ENCODE results near the gene HPCAL1. TPM values are rescaled to one million over a fixed set of nuclear protein-coding genes. Genes with fewer than 3 reads are reported as not detected.

The HPCAL1 gene
- total and polyA plus RNA-seq, 3 experiments from 2014 or later, result 44.1 to 96.3 (median 47.6) TPM

GRCh38 chr2:10329580-10329879, 26.8 kb downstream of the HPCAL1 start:
- Mint-ChIP-seq H3K4me3 (peak overlapping the region; percentile 90 to 93 (median 92)), H3K27me3 (peaks cover 0 to 2% of the 10 kb centered on the region in 2 donors), H3K27ac (peak overlapping the region; percentile 89 to 98 (median 94)), H3K36me3 (peaks cover 0 to 8% (median 0%) of the 10 kb centered on the region in 3 donors), H3K4me1 (peaks cover 80 to 92% (median 81%) of the 10 kb centered on the region in 3 donors), H3K9me3 (no peaks in the 10 kb centered on the region)
- POLR2A ChIA-PET, result interaction anchor here (0.6 to 3.5 kb wide), 5 partner anchors 21 to 1597 kb away, joined by 3 to 52 read pairs (median 6); partner anchors contain the start of gene HPCAL1
- no peaks in the 10 kb centered on the region for H3K9me3 ChIP-seq (ENCODE audit: low read length)
- peak overlapping the region; percentile 76 for H3K27ac ChIP-seq (ENCODE audit: low read depth, low read length)
- DNase-seq, result no peak
- peak overlapping the region; percentile 86 for H3K4me3 ChIP-seq (ENCODE audit: low read length)
- peaks cover 83% of the 10 kb centered on the region for H3K4me1 ChIP-seq (ENCODE audit: insufficient read depth, low read length)
- peaks cover 4% of the 10 kb centered on the region for H3K36me3 ChIP-seq (ENCODE audit: insufficient read depth, low read length)
- CTCF ChIA-PET, result interaction anchor here (1.0 to 8.9 kb wide), 5 partner anchors 19 to 106 kb away, joined by 3 to 87 read pairs (median 7); partner anchors contain the start of gene HPCAL1
- no peaks in the 10 kb centered on the region for H3K27me3 ChIP-seq (ENCODE audit: insufficient read depth, low read length, poor library complexity, severe bottlenecking)

GRCh38 chr2:10329880-10330699, 27.4 kb downstream of the HPCAL1 start:
- Mint-ChIP-seq H3K27me3 (peaks cover 0 to 2% of the 10 kb centered on the region in 2 donors), H3K4me1 (peaks cover 83 to 92% (median 85%) of the 10 kb centered on the region in 3 donors), H3K27ac (peak overlapping the region; percentile 89 to 98 (median 94)), H3K36me3 (peaks cover 0 to 10% (median 2%) of the 10 kb centered on the region in 3 donors), H3K9me3 (no peaks in the 10 kb centered on the region), H3K4me3 (peak overlapping the region; percentile 90 to 93 (median 92))
- H3K4me3 ChIP-seq (ENCODE audit: low read length), result peak overlapping the region; percentile 86
- peak overlapping the region; percentile 76 for H3K27ac ChIP-seq (ENCODE audit: low read depth, low read length)
- no peaks in the 10 kb centered on the region for H3K27me3 ChIP-seq (ENCODE audit: insufficient read depth, low read length, poor library complexity, severe bottlenecking)
- peaks cover 3% of the 10 kb centered on the region for H3K9me3 ChIP-seq (ENCODE audit: low read length)
- ChIA-PET POLR2A (interaction anchor here (0.6 to 3.5 kb wide), 7 partner anchors 22 to 1597 kb away, joined by 3 to 52 read pairs (median 6); partner anchors contain the start of gene HPCAL1), CTCF (interaction anchor here (0.9 to 8.9 kb wide), 6 partner anchors 19 to 117 kb away, joined by 3 to 87 read pairs (median 6); partner anchors contain the start of genes HPCAL1 and ODC1)
- peaks cover 4% of the 10 kb centered on the region for H3K36me3 ChIP-seq (ENCODE audit: insufficient read depth, low read length)
- H3K4me1 ChIP-seq (ENCODE audit: insufficient read depth, low read length), result peaks cover 81% of the 10 kb centered on the region
- DNase-seq, result peak; percentile 16 to 81 (median 60)

GRCh38 chr2:10330700-10331026, 28.0 kb downstream of the HPCAL1 start:
- no peak for DNase-seq
- Histone ChIP-seq H3K4me1 (ENCODE audit: insufficient read depth, low read length) (peaks cover 75% of the 10 kb centered on the region), H3K36me3 (ENCODE audit: insufficient read depth, low read length) (peaks cover 4% of the 10 kb centered on the region), H3K27me3 (ENCODE audit: insufficient read depth, low read length, poor library complexity, severe bottlenecking) (no peaks in the 10 kb centered on the region), H3K4me3 (ENCODE audit: low read length) (peak overlapping the region; percentile 86), H3K9me3 (ENCODE audit: low read length) (peaks cover 5% of the 10 kb centered on the region), H3K27ac (ENCODE audit: low read depth, low read length) (peak overlapping the region; percentile 76)
- POLR2A ChIA-PET, result interaction anchor here (0.9 to 3.5 kb wide), 6 partner anchors 22 to 78 kb away, joined by 3 to 52 read pairs (median 10); partner anchors contain the start of gene HPCAL1
- H3K4me1 Mint-ChIP-seq, result peaks cover 85 to 92% (median 91%) of the 10 kb centered on the region in 3 donors
- peak overlapping the region; percentile 90 to 93 (median 92) for H3K4me3 Mint-ChIP-seq
- no peaks in the 10 kb centered on the region for H3K9me3 Mint-ChIP-seq
- H3K36me3 Mint-ChIP-seq, result peaks cover 0 to 14% (median 8%) of the 10 kb centered on the region in 3 donors
- CTCF ChIA-PET, result interaction anchor here (0.9 to 8.9 kb wide), 5 partner anchors 10 to 117 kb away, joined by 3 to 87 read pairs (median 7); partner anchors contain the start of genes HPCAL1 and ODC1
- H3K27me3 Mint-ChIP-seq, result peaks cover 0 to 2% of the 10 kb centered on the region in 2 donors
- peak overlapping the region; percentile 89 to 98 (median 94) for H3K27ac Mint-ChIP-seq

- H3K36me3 Mint-ChIP-seq, result peaks cover 0 to 14% (median 8%) of the 10 kb centered on the region in 3 donors
- no peaks in the 10 kb centered on the region for H3K9me3 Mint-ChIP-seq
- peaks cover 5% of the 10 kb centered on the region for H3K9me3 ChIP-seq (ENCODE audit: low read length)
- peaks cover 4% of the 10 kb centered on the region for H3K36me3 ChIP-seq (ENCODE audit: insufficient read depth, low read length)
- peaks cover 76% of the 10 kb centered on the region for H3K4me1 ChIP-seq (ENCODE audit: insufficient read depth, low read length)
- H3K4me3 ChIP-seq (ENCODE audit: low read length), result peak overlapping the region; percentile 86
- peaks cover 80 to 89% (median 88%) of the 10 kb centered on the region in 3 donors for H3K4me1 Mint-ChIP-seq
- ChIA-PET POLR2A (interaction anchor here (0.6 to 3.5 kb wide), 9 partner anchors 13 to 287 kb away, joined by 3 to 52 read pairs (median 5); partner anchors contain the start of genes HPCAL1 and ODC1), CTCF (interaction anchor here (0.8 to 8.9 kb wide), 5 partner anchors 9 to 104 kb away, joined by 3 to 87 read pairs (median 7); partner anchors contain the start of gene HPCAL1)
- DNase-seq, result peak; percentile 59 to 78 (median 67)
- peak overlapping the region; percentile 90 to 93 (median 92) for H3K4me3 Mint-ChIP-seq
- no peaks in the 10 kb centered on the region for H3K27me3 ChIP-seq (ENCODE audit: insufficient read depth, low read length, poor library complexity, severe bottlenecking)
- peaks cover 0 to 2% of the 10 kb centered on the region in 2 donors for H3K27me3 Mint-ChIP-seq
- H3K27ac Mint-ChIP-seq, result peak overlapping the region; percentile 89 to 98 (median 94)
- H3K27ac ChIP-seq (ENCODE audit: low read depth, low read length), result peak overlapping the region; percentile 76
Measured at GRCh38 chr2:10331027-10331701, 28.5 kb downstream of the HPCAL1 start.

GRCh38 chr2:10331702-10332401, 29.1 kb downstream of the HPCAL1 start:
- Mint-ChIP-seq H3K36me3 (peaks cover 0 to 14% (median 8%) of the 10 kb centered on the region in 3 donors), H3K4me3 (peak overlapping the region; percentile 90 to 93 (median 92)), H3K9me3 (no peaks in the 10 kb centered on the region), H3K27me3 (peaks cover 0 to 2% of the 10 kb centered on the region in 2 donors), H3K4me1 (peaks cover 75 to 86% (median 82%) of the 10 kb centered on the region in 3 donors), H3K27ac (peak overlapping the region; percentile 89 to 98 (median 94))
- H3K27me3 ChIP-seq (ENCODE audit: insufficient read depth, low read length, poor library complexity, severe bottlenecking), result no peaks in the 10 kb centered on the region
- ChIA-PET CTCF (interaction anchor here (0.7 to 8.9 kb wide), 5 partner anchors 9 to 103 kb away, joined by 3 to 87 read pairs (median 3); partner anchors contain the start of gene HPCAL1), POLR2A (interaction anchor here (0.6 to 3.5 kb wide), 10 partner anchors 14 to 288 kb away, joined by 3 to 52 read pairs (median 4); partner anchors contain the start of genes HPCAL1 and ODC1)
- H3K36me3 ChIP-seq (ENCODE audit: insufficient read depth, low read length), result peaks cover 4% of the 10 kb centered on the region
- peaks cover 79% of the 10 kb centered on the region for H3K4me1 ChIP-seq (ENCODE audit: insufficient read depth, low read length)
- peak overlapping the region; percentile 86 for H3K4me3 ChIP-seq (ENCODE audit: low read length)
- peak; percentile 26 to 73 (median 45) for DNase-seq
- peak overlapping the region; percentile 76 for H3K27ac ChIP-seq (ENCODE audit: low read depth, low read length)
- peaks cover 5% of the 10 kb centered on the region for H3K9me3 ChIP-seq (ENCODE audit: low read length)

GRCh38 chr2:10332402-10333246, 29.9 kb downstream of the HPCAL1 start:
- peaks cover 73 to 86% (median 79%) of the 10 kb centered on the region in 3 donors for H3K4me1 Mint-ChIP-seq

More at GRCh38 chr2:10332402-10333246, 29.9 kb downstream of the HPCAL1 start:
- no peak for DNase-seq
- H3K36me3 Mint-ChIP-seq, result peaks cover 0 to 16% (median 8%) of the 10 kb centered on the region in 3 donors
- peaks cover 0 to 3% of the 10 kb centered on the region in 2 donors for H3K27me3 Mint-ChIP-seq
- peaks cover 4% of the 10 kb centered on the region for H3K36me3 ChIP-seq (ENCODE audit: insufficient read depth, low read length)
- peak overlapping the region; percentile 89 to 98 (median 94) for H3K27ac Mint-ChIP-seq
- peak overlapping the region; percentile 90 to 93 (median 92) for H3K4me3 Mint-ChIP-seq
- peaks cover 75% of the 10 kb centered on the region for H3K4me1 ChIP-seq (ENCODE audit: insufficient read depth, low read length)
- peak overlapping the region; percentile 86 for H3K4me3 ChIP-seq (ENCODE audit: low read length)
- POLR2A ChIA-PET, result interaction anchor here (0.6 to 3.5 kb wide), 6 partner anchors 24 to 113 kb away, joined by 3 to 52 read pairs (median 6); partner anchors contain the start of gene HPCAL1
- CTCF ChIA-PET, result interaction anchor here (0.7 to 8.9 kb wide), 3 partner anchors 28 to 103 kb away, joined by 3 to 87 read pairs (median 68); partner anchors contain the start of gene HPCAL1
- peak overlapping the region; percentile 76 for H3K27ac ChIP-seq (ENCODE audit: low read depth, low read length)
- no peaks in the 10 kb centered on the region for H3K27me3 ChIP-seq (ENCODE audit: insufficient read depth, low read length, poor library complexity, severe bottlenecking)
- H3K9me3 Mint-ChIP-seq, result no peaks in the 10 kb centered on the region
- peaks cover 5% of the 10 kb centered on the region for H3K9me3 ChIP-seq (ENCODE audit: low read length)
